Astrocyte (in vitro differentiated cells and primary cell): ENCODE measurements around the gene INSYN1. TPM values are rescaled to one million over a fixed set of nuclear protein-coding genes. Genes with fewer than 3 reads are reported as not detected.

ENCODE experiments used
- DNase-seq: peaks from one replicate; pipeline ENCODE4 v3.0.0-alpha.2; 2010; ENCODE audit warnings: low read depth
- FAIRE-seq: peaks from 2 replicates; lab custom pipeline; 2011; peaks lifted over from hg19 to GRCh38; lab: Jason Lieb, UNC
- H2AFZ ChIP-seq: 2 replicates; pipeline ENCODE4 v1.6.0; 2012; ENCODE audit warnings: low read depth, low read length, inconsistent platforms
- H3K27ac ChIP-seq: 2 replicates; pipeline ENCODE4 v1.5.1; 2011; ENCODE audit warnings: low read depth, low read length, inconsistent platforms
- H3K27me3 ChIP-seq: 2 replicates; pipeline ENCODE4 v1.6.0; 2011; ENCODE audit warnings: low read length, inconsistent platforms; ENCODE audit not compliant: insufficient read depth
- H3K36me3 ChIP-seq: 2 replicates; pipeline ENCODE4 v1.5.1; 2011; ENCODE audit warnings: low read length, inconsistent platforms; ENCODE audit not compliant: insufficient read depth
- H3K4me1 ChIP-seq: 2 replicates; pipeline ENCODE4 v1.5.1; 2011; ENCODE audit warnings: low read length, inconsistent platforms; ENCODE audit not compliant: insufficient read depth
- H3K4me2 ChIP-seq: 2 replicates; pipeline ENCODE4 v1.6.0; 2012; ENCODE audit warnings: low read length, inconsistent platforms
- H3K4me3 ChIP-seq: 2 replicates; pipeline ENCODE4 v1.5.1; 2011; ENCODE audit warnings: low read depth, mild to moderate bottlenecking, low read length, inconsistent platforms; ENCODE audit not compliant: insufficient read depth
- H3K79me2 ChIP-seq: 2 replicates; pipeline ENCODE4 v1.6.0; 2012; ENCODE audit warnings: mild to moderate bottlenecking, low read length, inconsistent platforms; ENCODE audit not compliant: insufficient read depth
- H3K9ac ChIP-seq: 2 replicates; pipeline ENCODE4 v1.6.0; 2012; ENCODE audit warnings: mild to moderate bottlenecking, low read length, inconsistent platforms
- H3K9me3 ChIP-seq: 2 replicates; pipeline ENCODE4 v1.5.1; 2012; ENCODE audit warnings: low read depth, mild to moderate bottlenecking, low read length, inconsistent platforms; ENCODE audit not compliant: insufficient read depth
- H4K20me1 ChIP-seq: 2 replicates; pipeline ENCODE4 v1.6.0; 2012; ENCODE audit warnings: low read length, inconsistent platforms; ENCODE audit not compliant: insufficient read depth
- H3K27ac Mint-ChIP-seq: one replicate; pipeline ENCODE4 v1.8.0; 2021; ENCODE audit warnings: mild to moderate bottlenecking, mixed read lengths; ENCODE audit not compliant: unreplicated experiment
- H3K27me3 Mint-ChIP-seq: one replicate; pipeline ENCODE4 v1.8.0; 2021; ENCODE audit warnings: low read depth, mixed read lengths; ENCODE audit not compliant: unreplicated experiment
- H3K36me3 Mint-ChIP-seq: one replicate; pipeline ENCODE4 v1.8.0; 2021; ENCODE audit warnings: low read depth, mixed read lengths; ENCODE audit not compliant: unreplicated experiment
- H3K4me1 Mint-ChIP-seq: one replicate; pipeline ENCODE4 v1.8.0; 2021; ENCODE audit warnings: low read depth, mixed read lengths; ENCODE audit not compliant: unreplicated experiment
- H3K4me3 Mint-ChIP-seq: one replicate; pipeline ENCODE4 v1.8.0; 2021; ENCODE audit warnings: mild to moderate bottlenecking, moderate library complexity, mixed read lengths; ENCODE audit not compliant: unreplicated experiment
- H3K9me3 Mint-ChIP-seq: one replicate; pipeline ENCODE4 v1.8.0; 2021; ENCODE audit warnings: mild to moderate bottlenecking, mixed read lengths; ENCODE audit not compliant: unreplicated experiment
- EZH2 ChIP-seq: IDR thresholded peaks from 2 replicates; pipeline ENCODE4 v1.6.1; 2012; ENCODE audit warnings: mild to moderate bottlenecking, low read length, inconsistent platforms; ENCODE audit not compliant: insufficient read depth
- total RNA-seq: library from RNA; stranded (reverse); gene quantifications from 2 replicates; pipeline ENCODE4 v1.2.1, GENCODE V29; 2021
- TF ChIP-seq, protein P1 (sequence below): IDR thresholded peaks from 2 replicates; pipeline ENCODE4 v1.5.1; 2011; ENCODE audit warnings: low read depth, mild to moderate bottlenecking, inconsistent platforms, low read length, moderate library complexity; ENCODE audit not compliant: insufficient read depth

The INSYN1 gene
- total RNA-seq, 1 donor from 2014 or later: 5.2 TPM

DNA sequence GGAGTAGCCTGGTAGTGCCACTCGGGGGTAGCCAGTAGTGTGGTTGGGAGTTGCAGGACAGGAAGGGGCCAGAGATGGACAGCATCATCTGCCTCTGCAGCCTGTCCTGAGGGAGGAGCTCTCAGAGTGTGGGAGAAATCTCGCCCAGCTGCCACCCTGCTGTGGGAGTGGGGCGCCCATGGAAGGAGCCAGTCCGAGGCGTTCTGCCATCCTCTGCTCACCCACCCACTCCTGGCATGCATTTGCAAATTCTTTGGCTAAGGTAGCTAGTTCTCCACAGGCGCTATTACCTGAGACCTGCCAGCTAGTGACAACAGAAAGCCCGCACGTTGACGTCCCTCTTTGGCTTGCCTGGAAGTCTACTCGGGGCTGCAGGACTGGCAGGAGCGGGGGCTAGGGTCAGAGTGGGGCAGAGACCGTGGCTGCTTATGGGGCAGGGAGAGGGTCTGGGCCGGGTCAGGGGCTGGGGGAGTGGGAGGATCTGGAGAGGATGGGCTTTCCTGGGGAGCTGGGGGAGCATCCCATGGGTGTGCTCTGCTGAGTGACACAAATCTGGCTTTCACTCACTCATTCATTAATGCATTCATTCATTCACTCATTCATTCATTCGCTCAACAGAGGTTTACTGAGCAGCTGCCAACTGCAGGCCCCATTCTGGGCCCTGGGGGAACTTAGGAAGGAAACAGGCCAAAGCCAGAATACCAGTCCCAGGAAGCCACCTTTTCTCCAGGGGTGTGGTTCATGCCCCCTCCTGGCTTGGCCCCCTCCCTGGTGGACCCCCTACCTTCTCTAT, 44.4 kb upstream of the INSYN1 start:
- Mint-ChIP-seq H3K27me3 (peaks cover 21% of the 10 kb centered on the region), H3K9me3 (no peaks in the 10 kb centered on the region), H3K27ac (no peak overlapping the region), H3K4me1 (peaks cover 36% of the 10 kb centered on the region), H3K4me3 (no peak overlapping the region), H3K36me3 (peaks cover 2% of the 10 kb centered on the region)
- Histone ChIP-seq H3K9me3 (no peaks in the 10 kb centered on the region), H3K4me3 (no peak overlapping the region), H2AFZ (no peak overlapping the region), H3K27me3 (no peaks in the 10 kb centered on the region), H3K4me2 (no peak overlapping the region), H3K36me3 (no peaks in the 10 kb centered on the region), H3K79me2 (no peaks in the 10 kb centered on the region), H4K20me1 (no peaks in the 10 kb centered on the region), H3K4me1 (peaks cover 31% of the 10 kb centered on the region), H3K9ac (no peak overlapping the region), H3K27ac (no peak overlapping the region)
- DNase-seq (no peak), FAIRE-seq (no peak)
- TF ChIP-seq, protein P1, sequence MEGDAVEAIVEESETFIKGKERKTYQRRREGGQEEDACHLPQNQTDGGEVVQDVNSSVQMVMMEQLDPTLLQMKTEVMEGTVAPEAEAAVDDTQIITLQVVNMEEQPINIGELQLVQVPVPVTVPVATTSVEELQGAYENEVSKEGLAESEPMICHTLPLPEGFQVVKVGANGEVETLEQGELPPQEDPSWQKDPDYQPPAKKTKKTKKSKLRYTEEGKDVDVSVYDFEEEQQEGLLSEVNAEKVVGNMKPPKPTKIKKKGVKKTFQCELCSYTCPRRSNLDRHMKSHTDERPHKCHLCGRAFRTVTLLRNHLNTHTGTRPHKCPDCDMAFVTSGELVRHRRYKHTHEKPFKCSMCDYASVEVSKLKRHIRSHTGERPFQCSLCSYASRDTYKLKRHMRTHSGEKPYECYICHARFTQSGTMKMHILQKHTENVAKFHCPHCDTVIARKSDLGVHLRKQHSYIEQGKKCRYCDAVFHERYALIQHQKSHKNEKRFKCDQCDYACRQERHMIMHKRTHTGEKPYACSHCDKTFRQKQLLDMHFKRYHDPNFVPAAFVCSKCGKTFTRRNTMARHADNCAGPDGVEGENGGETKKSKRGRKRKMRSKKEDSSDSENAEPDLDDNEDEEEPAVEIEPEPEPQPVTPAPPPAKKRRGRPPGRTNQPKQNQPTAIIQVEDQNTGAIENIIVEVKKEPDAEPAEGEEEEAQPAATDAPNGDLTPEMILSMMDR: no peak
- no peak for TF ChIP-seq EZH2

DNA sequence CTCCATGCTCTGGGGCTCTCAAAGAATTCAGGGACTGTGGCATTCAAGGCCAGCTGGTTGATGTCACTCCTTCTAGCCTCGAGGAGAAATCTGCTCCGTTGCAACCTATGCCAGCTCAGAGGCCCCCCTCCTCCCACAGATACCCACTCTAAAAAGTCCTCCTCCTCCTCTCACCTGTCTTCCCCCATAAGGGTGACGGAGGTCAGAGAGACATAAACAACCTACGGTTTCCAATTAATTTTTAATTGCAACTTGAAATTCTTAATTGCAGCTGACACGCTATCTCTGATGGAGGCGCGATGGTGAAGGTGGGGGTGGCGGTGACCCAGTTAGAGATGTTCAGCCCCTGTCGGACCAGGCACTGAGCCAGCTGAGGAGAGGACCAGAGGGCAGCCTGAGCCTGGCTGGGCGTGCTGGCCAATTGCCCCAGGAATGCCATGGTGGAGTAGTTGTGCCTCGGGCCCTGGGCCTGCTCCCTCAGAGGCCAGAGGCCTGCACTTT, 43.2 kb upstream of the INSYN1 start:
- no peaks in the 10 kb centered on the region for H3K36me3 Mint-ChIP-seq
- H3K4me1 Mint-ChIP-seq: peaks cover 27% of the 10 kb centered on the region
- no peaks in the 10 kb centered on the region for H3K36me3 ChIP-seq
- DNase-seq (no peak), FAIRE-seq (no peak)
- no peaks in the 10 kb centered on the region for H3K9me3 ChIP-seq
- peaks cover 26% of the 10 kb centered on the region for H3K4me1 ChIP-seq
- H4K20me1 ChIP-seq: no peaks in the 10 kb centered on the region
- H3K9ac ChIP-seq: no peak overlapping the region
- no peak for TF ChIP-seq EZH2
- TF ChIP-seq, protein P1: no peak
- H3K27me3 Mint-ChIP-seq: peaks cover 25% of the 10 kb centered on the region
- no peak overlapping the region for H3K4me2 ChIP-seq
- H3K4me3 ChIP-seq: no peak overlapping the region
- H3K9me3 Mint-ChIP-seq: no peaks in the 10 kb centered on the region
- no peak overlapping the region for H2AFZ ChIP-seq
- H3K27ac ChIP-seq: no peak overlapping the region
- H3K79me2 ChIP-seq: no peaks in the 10 kb centered on the region
- H3K4me3 Mint-ChIP-seq: no peak overlapping the region
- H3K27me3 ChIP-seq: no peaks in the 10 kb centered on the region
- no peak overlapping the region for H3K27ac Mint-ChIP-seq
